T-helper 17 cell (primary cell): Measurements from ENCODE around the gene PCCA. TPM values are rescaled to one million over a fixed set of nuclear protein-coding genes. Genes with fewer than 3 reads are reported as not detected.
"Not testable (repeated sequence)": the region's sequence is repeated elsewhere in the genome, so short reads cannot be mapped to it uniquely, and the experiment has no call there.

ENCODE experiments used
- ATAC-seq: fragments of 150-1000 bp; cut with Tn5 transposase; 2 replicates; pipeline ENCODE4 v1.10.0; 2021; ENCODE audit warnings: mild to moderate bottlenecking, moderate library complexity
- DNase-seq, 3 donors: peaks; one replicate each; pipeline versions ENCODE4 v3.0.0 to v3.0.0-alpha.2; 2020 to 2021
- H3K9me3 ChIP-seq: one replicate; pipeline ENCODE4 v1.7.0; 2013; ENCODE audit warnings: low read length, mild to moderate bottlenecking; ENCODE audit not compliant: control insufficient read depth, poor library complexity, severe bottlenecking
- H3K27ac Mint-ChIP-seq: one replicate; pipeline ENCODE4 v1.8.0; 2022; ENCODE audit warnings: mild to moderate bottlenecking, moderate library complexity, mixed read lengths
- H3K27me3 Mint-ChIP-seq: one replicate; pipeline ENCODE4 v1.8.0; 2022; ENCODE audit warnings: mixed read lengths
- H3K36me3 Mint-ChIP-seq: one replicate; pipeline ENCODE4 v1.8.0; 2022; ENCODE audit warnings: low read depth, mixed read lengths
- H3K4me1 Mint-ChIP-seq: one replicate; pipeline ENCODE4 v1.8.0; 2022; ENCODE audit warnings: mild to moderate bottlenecking, mixed read lengths
- H3K4me3 Mint-ChIP-seq: one replicate; pipeline ENCODE4 v1.8.0; 2022; ENCODE audit warnings: mild to moderate bottlenecking, moderate library complexity, mixed read lengths
- total RNA-seq, 4 donors: library from RNA in 2 of 4; stranded (reverse) in 2 of 4; gene quantifications; one replicate each; pipeline ENCODE4 v1.2.3 and lab custom pipeline; 2022 to 2026

Gene PCCA
- total RNA-seq, 2 donors from 2014 or later: 9.9 to 10.7 TPM

DNA sequence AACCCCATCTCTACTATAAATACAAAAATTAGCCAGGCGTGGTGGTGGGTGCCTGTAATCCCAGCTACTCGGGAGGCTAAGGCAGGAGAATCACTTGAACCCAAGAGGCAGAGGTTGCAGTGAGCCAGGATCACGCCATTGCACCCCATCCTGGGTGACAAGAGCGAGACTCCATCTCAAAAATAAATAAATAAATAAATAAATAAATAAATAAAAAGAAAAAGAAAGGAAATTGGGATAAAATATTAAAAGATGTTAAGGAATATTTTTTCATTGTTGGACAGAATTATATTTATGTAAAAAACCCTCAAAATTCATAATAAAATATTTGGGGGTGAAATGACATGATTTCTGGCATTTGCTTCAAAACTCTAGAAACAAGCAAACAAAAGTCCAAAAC lies 488.3 kb downstream of the PCCA start:
- peaks cover 22% of the 10 kb centered on the region for H3K4me1 Mint-ChIP-seq
- DNase-seq, H3K27ac Mint-ChIP-seq, ATAC-seq, H3K27me3 Mint-ChIP-seq, H3K4me3 Mint-ChIP-seq, H3K9me3 ChIP-seq: not testable (repeated sequence)
- H3K36me3 Mint-ChIP-seq: peaks cover 15% of the 10 kb centered on the region

Other genes starting within 250 kb of the PCCA start
- not detected for gene ZIC5, start 117.3 kb upstream of the PCCA start, total RNA-seq
- not detected for gene ZIC2, start 107.3 kb upstream of the PCCA start, total RNA-seq